K562 (cell line): ENCODE measurements around the gene CTNNB1. TPM values are rescaled to one million over a fixed set of nuclear protein-coding genes. Genes with fewer than 3 reads are reported as not detected.

Source experiments
- ATAC-seq: fragments of 200-7000 bp; cut with Tn5 transposase; 3 replicates; pipeline ENCODE4 v1.9.1; 2020; ENCODE audit warnings: moderate library complexity
- BruUV-seq: library from RNA; stranded (reverse); fragments of 400-500 nt; replicated peaks from 2 replicates; lab custom pipeline; 2021; lab: Mats Ljungman, UMichigan
- CTCF ChIA-PET: fragments of 300-600 bp; formaldehyde crosslinking; extraction: SDS; loops from one replicate; lab custom pipeline; 2021; ENCODE audit warnings: low intra/inter-chr PET ratio; lab: Yijun Ruan, JAX
- POLR2A ChIA-PET: fragments of 300-600, 350-650 bp; sonication (Branson Sonifier 250); formaldehyde crosslinking; extraction: SDS; loops from one replicate; lab custom pipeline; 2021; ENCODE audit warnings: antibody characterized with exemption, inconsistent platforms; lab: Yijun Ruan, JAX
- DNase-seq, 4 experiments: peaks; one replicate each; pipeline versions ENCODE4 v3.0.0 to v3.0.0-alpha.2; 2011 to 2018; ENCODE audit warnings: low spot score in 3 of 4, mixed read lengths in 3 of 4; ENCODE audit errors: extremely low read depth in 1 of 4
- FAIRE-seq: peaks from 2 replicates; lab custom pipeline; 2011; peaks lifted over from hg19 to GRCh38; lab: Jason Lieb, UNC
- H2AFZ ChIP-seq: 2 replicates; pipeline ENCODE4 v1.6.0; 2011; ENCODE audit warnings: low read depth, low read length, control low read depth, inconsistent platforms
- H3K27ac ChIP-seq: fragments of 200-600 bp; 3 replicates; pipeline ENCODE4 v1.8.0; 2011; ENCODE audit warnings: low read depth, mild to moderate bottlenecking, control low read depth, inconsistent platforms, low read length, moderate library complexity, mixed read lengths; ENCODE audit errors: extremely low read depth
- H3K27me3 ChIP-seq, 2 experiments: fragments of 300-600 bp in 1 of 2; 2 replicates in 1 of 2; 3 replicates in 1 of 2; pipeline versions ENCODE4 v1.6.0 to v1.8.0; 2011; ENCODE audit warnings: inconsistent platforms in 2 of 2, low read length in 2 of 2, mild to moderate bottlenecking in 1 of 2, mixed read lengths in 1 of 2, moderate library complexity in 1 of 2; ENCODE audit not compliant: control insufficient read depth in 2 of 2, insufficient read depth in 2 of 2
- H3K36me3 ChIP-seq: fragments of 300-600 bp; 3 replicates; pipeline ENCODE4 v1.8.0; 2011; ENCODE audit warnings: mild to moderate bottlenecking, low read length, inconsistent platforms; ENCODE audit not compliant: control insufficient read depth, insufficient read depth
- H3K4me1 ChIP-seq, 2 experiments: fragments of 200-600 bp in 1 of 2; replicated peaks in 1 of 2; 2 replicates in 1 of 2; 3 replicates in 1 of 2; pipeline versions ENCODE4 v1.5.1 to v1.8.0; 2011; ENCODE audit warnings: inconsistent platforms in 2 of 2, low read length in 2 of 2, mild to moderate bottlenecking in 1 of 2, mixed read lengths in 1 of 2, moderate library complexity in 1 of 2; ENCODE audit not compliant: control insufficient read depth in 2 of 2, insufficient read depth in 2 of 2
- H3K4me2 ChIP-seq: 2 replicates; pipeline ENCODE4 v1.6.1; 2011; ENCODE audit warnings: low read length, control low read depth, inconsistent platforms, mixed read lengths; ENCODE audit not compliant: insufficient read depth
- H3K4me3 ChIP-seq: fragments of 200-600 bp; sonication (generic), shearing (Covaris generic); 2 replicates; pipeline ENCODE4 v1.5.1; 2016; ENCODE audit warnings: control low read depth, inconsistent platforms
- H3K79me2 ChIP-seq: fragments of 200-600 bp; 3 replicates; pipeline ENCODE4 v1.8.0; 2011; ENCODE audit warnings: low read length, inconsistent platforms; ENCODE audit not compliant: control insufficient read depth, insufficient read depth
- H3K9ac ChIP-seq, 2 experiments: 2 replicates each; pipeline versions ENCODE4 v1.6.0 to v1.6.1; 2011; ENCODE audit warnings: low read depth in 2 of 2, low read length in 2 of 2, control low read depth in 1 of 2, inconsistent platforms in 1 of 2, mild to moderate bottlenecking in 1 of 2, mixed read lengths in 1 of 2; ENCODE audit not compliant: insufficient read depth in 1 of 2
- H3K9me1 ChIP-seq: one replicate; pipeline ENCODE4 v1.6.0; 2011; ENCODE audit warnings: inconsistent platforms, mild to moderate bottlenecking, low read length, moderate library complexity; ENCODE audit not compliant: control insufficient read depth, insufficient read depth
- H3K9me3 ChIP-seq: replicated peaks from 2 replicates; pipeline ENCODE4 v1.5.1; 2011; ENCODE audit warnings: low read depth, low read length, inconsistent platforms; ENCODE audit not compliant: control insufficient read depth, insufficient read depth
- H4K20me1 ChIP-seq: replicated peaks from 2 replicates; pipeline ENCODE4 v1.6.1; 2011; ENCODE audit warnings: low read length, inconsistent platforms, mixed read lengths; ENCODE audit not compliant: control insufficient read depth, insufficient read depth
- BCL6 ChIP-seq: fragments of 250-450 bp; sonication (Bioruptor Pico); IDR thresholded peaks from 2 replicates; pipeline ENCODE4 v1.4.0; 2020
- CBFB ChIP-seq: sonication (generic); formaldehyde crosslinking; IDR thresholded peaks from 2 replicates; pipeline ENCODE4 v1.4.0; 2020; ENCODE audit warnings: mild to moderate bottlenecking, missing genetic modification reagents
- CREB1 ChIP-seq, 2 experiments: sonication (generic) in 1 of 2; formaldehyde crosslinking in 1 of 2; IDR thresholded peaks; 2 replicates each; pipeline versions ENCODE4 v1.6.1 to v1.8.0; 2012 to 2022; ENCODE audit warnings: inconsistent platforms in 1 of 2, mild to moderate bottlenecking in 1 of 2, missing genetic modification reagents in 1 of 2, moderate library complexity in 1 of 2
- ELF1 ChIP-seq: fragments of 200-800 bp; sonication (Bioruptor generic); IDR thresholded peaks from 2 replicates; pipeline ENCODE4 v1.6.1; 2016; ENCODE audit warnings: missing genetic modification characterization, missing compliant biosample characterization
- FOXJ3 ChIP-seq: sonication (generic); formaldehyde crosslinking; IDR thresholded peaks from 2 replicates; pipeline ENCODE4 v1.4.0; 2020; ENCODE audit warnings: mild to moderate bottlenecking, missing genetic modification reagents
- GABPB2 ChIP-seq: fragments of 250-450 bp; sonication (Bioruptor Pico); conservative IDR thresholded peaks from 2 replicates; pipeline ENCODE4 v1.5.1; 2021; ENCODE audit warnings: mild to moderate bottlenecking
- GTF2F1 ChIP-seq: IDR thresholded peaks from 2 replicates; pipeline ENCODE4 v1.6.1; 2011; ENCODE audit warnings: low read depth, low read length, improper control_type of control experiment
- KAT7 ChIP-seq: sonication (generic); formaldehyde crosslinking; IDR thresholded peaks from 2 replicates; pipeline ENCODE4 v1.8.0; 2022; ENCODE audit warnings: missing genetic modification reagents, mild to moderate bottlenecking, borderline replicate concordance
- LEF1 ChIP-seq: fragments of 450-650 bp; IDR thresholded peaks from 2 replicates; pipeline ENCODE4 v1.6.1; 2016; ENCODE audit warnings: mild to moderate bottlenecking
- NR2F6 ChIP-seq: fragments of 450-650 bp; formaldehyde crosslinking; IDR thresholded peaks from 2 replicates; pipeline ENCODE4 v1.4.0; 2020; ENCODE audit warnings: mild to moderate bottlenecking
- PML ChIP-seq: IDR thresholded peaks from 2 replicates; pipeline ENCODE4 v1.6.1; 2012; ENCODE audit warnings: low read length, inconsistent platforms
- PYGO2 ChIP-seq: fragments of 450-650 bp; IDR thresholded peaks from 2 replicates; pipeline ENCODE4 v1.6.1; 2016; ENCODE audit warnings: mild to moderate bottlenecking, missing genetic modification characterization, moderate library complexity, missing compliant biosample characterization
- WGBS: fragments of 100-300 bp; shearing (Covaris generic); methylation state at CpG from one replicate; pipeline ENCODE4 v1.1.6; 2016; ENCODE audit warnings: low coverage, mixed read lengths; ENCODE audit not compliant: insufficient coverage; ENCODE audit errors: missing lambda C conversion rate; 5-methylcytosine and 5-hydroxymethylcytosine counted together
- in situ Hi-C: fragments of 300-500 bp; cut with MboI; formaldehyde crosslinking; loops from 4 replicates; pipeline ENCODE4 v1.15.0; 2018; ENCODE audit warnings: inconsistent platforms, mixed read lengths
- intact Hi-C: fragments of 100-400 bp; cut with micrococcal nuclease; formaldehyde crosslinking; loops from 2 replicates; pipeline ENCODE4 v1.14.2; 2022
- polyA plus RNA-seq, 8 experiments: library from polyadenylated mRNA; depleted of rRNA in 4 of 8; stranded (reverse) in 5 of 8; unstranded in 3 of 8; fragments of >200 nt; fragmentation: Nextera tagmentation in 2 of 8; fragmentation: Illumina TruSeq in 1 of 8; extraction: Ambion mirVana in 2 of 8; extraction: Trizol in 1 of 8; gene quantifications; 2 replicates each; pipeline versions ENCODE4 v1.2.1 to v1.2.3, GENCODE V29; 2011 to 2014; ENCODE audit warnings: inconsistent platforms in 1 of 8, missing spikeins in 1 of 8
- total RNA-seq, 7 experiments: library from RNA; depleted of rRNA in 6 of 7; stranded (reverse); fragments of >200 nt in 6 of 7; fragmentation: Illumina TruSeq in 2 of 7; extraction: Trizol in 2 of 7; gene quantifications; 2 replicates each; pipeline versions ENCODE4 v1.2.1 to v1.2.3, GENCODE V29; 2011 to 2021; ENCODE audit warnings: low replicate concordance in 1 of 7
- TF ChIP-seq, protein P1 (sequence below): fragments of 450-650 bp; IDR thresholded peaks from 2 replicates; pipeline ENCODE4 v1.6.1; 2016; ENCODE audit warnings: missing biosample characterization, missing genetic modification characterization
- TF ChIP-seq, protein P2 (sequence below): sonication (generic); formaldehyde crosslinking; IDR thresholded peaks from 2 replicates; pipeline ENCODE4 v1.8.0; 2022; ENCODE audit warnings: mild to moderate bottlenecking, low read depth, missing genetic modification reagents

CTNNB1 gene
- total and polyA plus RNA-seq, 9 of the 15 experiments (the other 6 are each of a cell fraction or from before 2014, with no cell fraction given): 44.3 to 193 (median 154) TPM

DNA sequence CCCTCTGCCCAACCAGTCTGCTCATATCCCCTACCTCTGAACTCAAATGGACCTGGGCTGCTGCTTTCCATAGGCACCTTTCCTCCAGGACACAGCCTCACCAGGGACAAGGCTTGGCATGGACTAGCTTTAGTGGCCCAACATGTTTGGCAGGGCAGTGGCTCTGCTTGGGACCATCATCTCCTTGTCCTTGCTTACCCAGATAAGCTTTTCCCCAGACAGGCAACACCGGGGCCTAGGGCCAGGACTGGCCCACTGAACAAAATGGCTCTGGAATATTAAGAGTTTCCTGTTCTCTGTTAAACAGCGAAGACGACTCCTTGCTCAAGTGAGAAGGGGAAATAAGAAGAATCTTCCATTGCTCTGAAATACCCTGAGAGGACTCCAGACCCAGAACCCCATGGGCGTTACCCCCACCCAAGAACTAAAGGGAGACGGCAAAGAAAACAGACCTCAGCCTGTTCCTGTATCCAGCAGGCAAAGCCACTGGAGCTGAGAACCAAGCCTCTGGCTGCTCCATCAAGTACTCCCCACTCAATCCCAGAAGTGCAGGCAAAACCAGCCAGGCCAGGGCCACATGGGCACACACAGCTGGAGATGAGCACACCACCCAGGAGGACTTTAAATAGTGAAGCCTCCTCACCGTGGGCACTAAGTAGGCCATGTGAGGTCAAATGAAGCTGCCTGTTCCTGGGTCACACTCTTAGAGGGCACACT, 45.5 kb downstream of the CTNNB1 start:
- ATAC-seq: no peak
- peaks cover 15% of the 10 kb centered on the region for H3K36me3 ChIP-seq
- intact Hi-C loops (no loop called here), in situ Hi-C loops (no loop called here)
- no peak overlapping the region for H3K4me2 ChIP-seq
- H3K9me3 ChIP-seq: no peaks in the 10 kb centered on the region
- 40% methylated on average over 6 of the region's 6 CpGs for WGBS
- no peaks in the 10 kb centered on the region for H3K79me2 ChIP-seq
- DNase-seq: no peak
- POLR2A ChIA-PET: interaction anchor here (0.6 to 2.0 kb wide), 8 partner anchors 8 to 90 kb away, joined by 3 to 7 read pairs (median 3); partner anchors contain the start of gene CTNNB1
- no peak overlapping the region for H3K9ac ChIP-seq
- H2AFZ ChIP-seq: no peak overlapping the region
- H3K27me3 ChIP-seq: peaks cover 2 to 26% of the 10 kb centered on the region in 2 experiments; a peak in 3 of 5 replicates
- CTCF ChIA-PET: no interaction called here
- no peaks in the 10 kb centered on the region for H3K9me1 ChIP-seq
- BruUV-seq: no TSS peak
- TF ChIP-seq GTF2F1 (no peak), PML (no peak), BCL6 (CRISPR knock-in tag) (no peak), KAT7 (CRISPR knock-in tag) (no peak), NR2F6 (CRISPR knock-in tag) (no peak), CBFB (CRISPR knock-in tag) (no peak), GABPB2 (no peak), LEF1 (no peak), PYGO2 (tag) (no peak), FOXJ3 (CRISPR knock-in tag) (no peak), CREB1 (IDR thresholded peaks at IDR 0.05) (no peak), CREB1 (CRISPR knock-in tag; IDR thresholded peaks at IDR 0.05) (no peak), ELF1 (tag) (no peak)
- TF ChIP-seq, protein P1, sequence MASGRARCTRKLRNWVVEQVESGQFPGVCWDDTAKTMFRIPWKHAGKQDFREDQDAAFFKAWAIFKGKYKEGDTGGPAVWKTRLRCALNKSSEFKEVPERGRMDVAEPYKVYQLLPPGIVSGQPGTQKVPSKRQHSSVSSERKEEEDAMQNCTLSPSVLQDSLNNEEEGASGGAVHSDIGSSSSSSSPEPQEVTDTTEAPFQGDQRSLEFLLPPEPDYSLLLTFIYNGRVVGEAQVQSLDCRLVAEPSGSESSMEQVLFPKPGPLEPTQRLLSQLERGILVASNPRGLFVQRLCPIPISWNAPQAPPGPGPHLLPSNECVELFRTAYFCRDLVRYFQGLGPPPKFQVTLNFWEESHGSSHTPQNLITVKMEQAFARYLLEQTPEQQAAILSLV (tag): no peak
- TF ChIP-seq, protein P2, sequence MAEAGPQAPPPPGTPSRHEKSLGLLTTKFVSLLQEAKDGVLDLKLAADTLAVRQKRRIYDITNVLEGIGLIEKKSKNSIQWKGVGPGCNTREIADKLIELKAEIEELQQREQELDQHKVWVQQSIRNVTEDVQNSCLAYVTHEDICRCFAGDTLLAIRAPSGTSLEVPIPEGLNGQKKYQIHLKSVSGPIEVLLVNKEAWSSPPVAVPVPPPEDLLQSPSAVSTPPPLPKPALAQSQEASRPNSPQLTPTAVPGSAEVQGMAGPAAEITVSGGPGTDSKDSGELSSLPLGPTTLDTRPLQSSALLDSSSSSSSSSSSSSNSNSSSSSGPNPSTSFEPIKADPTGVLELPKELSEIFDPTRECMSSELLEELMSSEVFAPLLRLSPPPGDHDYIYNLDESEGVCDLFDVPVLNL (CRISPR knock-in tag): no peak
- TF ChIP-seq, all 486 proteins: peak for 0
- Histone ChIP-seq H3K27ac (no peak overlapping the region), H4K20me1 (0 out of 2 replicates have a peak, but pooled peaks cover 4% of the 10 kb centered on the region), H3K4me3 (no peak overlapping the region), H3K4me1 (no peaks in the 10 kb centered on the region)
- no peak for FAIRE-seq
